HG03457 (cell line): Measurements from ENCODE around the gene SPOUT1.

Experiments
- ATAC-seq: cut with Tn5 transposase; IDR thresholded peaks from one replicate; pipeline ENCODE4 v1.9.1; 2021; ENCODE audit warnings: moderate number of reproducible peaks; ENCODE audit not compliant: unreplicated experiment

SPOUT1 gene

GRCh38 chr9:128836509-128837145 is 7.0 kb upstream of the SPOUT1 start:
- ATAC-seq: no peak

- no peak for ATAC-seq
Observed at GRCh38 chr9:128835246-128836210, 5.9 kb upstream of the SPOUT1 start.

- ATAC-seq: no peak
Observed at GRCh38 chr9:128833696-128834095, 4.1 kb upstream of the SPOUT1 start.

- ATAC-seq: no peak
Observed at GRCh38 chr9:128828719-128829452, 708 bp downstream of the SPOUT1 start.

DNA sequence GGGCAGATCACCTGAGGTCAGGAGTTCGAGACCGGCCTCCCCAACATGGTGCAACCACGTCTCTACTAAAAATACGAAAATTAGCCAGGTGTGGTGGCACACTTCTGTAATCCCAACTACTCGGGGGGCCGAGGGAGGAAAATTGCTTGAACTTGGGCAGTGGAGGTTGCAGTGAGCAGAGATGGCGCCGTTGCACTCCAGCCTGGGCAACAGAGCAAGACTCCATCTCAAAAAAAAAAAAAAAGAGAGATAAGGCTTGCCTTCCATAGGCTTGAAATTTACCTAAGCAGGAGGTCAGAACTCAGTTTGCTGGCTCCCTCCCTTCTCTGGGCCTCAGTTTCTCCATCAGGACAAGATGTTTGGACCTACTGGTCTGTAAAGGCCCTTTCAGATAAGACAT is 1.3 kb downstream of the SPOUT1 start:
- ATAC-seq: no peak

- ATAC-seq: no peak
Observed at GRCh38 chr9:128825923-128826700, 3.5 kb downstream of the SPOUT1 start.

- ATAC-seq: no peak
Observed at GRCh38 chr9:128824911-128825310, 4.7 kb downstream of the SPOUT1 start.

DNA sequence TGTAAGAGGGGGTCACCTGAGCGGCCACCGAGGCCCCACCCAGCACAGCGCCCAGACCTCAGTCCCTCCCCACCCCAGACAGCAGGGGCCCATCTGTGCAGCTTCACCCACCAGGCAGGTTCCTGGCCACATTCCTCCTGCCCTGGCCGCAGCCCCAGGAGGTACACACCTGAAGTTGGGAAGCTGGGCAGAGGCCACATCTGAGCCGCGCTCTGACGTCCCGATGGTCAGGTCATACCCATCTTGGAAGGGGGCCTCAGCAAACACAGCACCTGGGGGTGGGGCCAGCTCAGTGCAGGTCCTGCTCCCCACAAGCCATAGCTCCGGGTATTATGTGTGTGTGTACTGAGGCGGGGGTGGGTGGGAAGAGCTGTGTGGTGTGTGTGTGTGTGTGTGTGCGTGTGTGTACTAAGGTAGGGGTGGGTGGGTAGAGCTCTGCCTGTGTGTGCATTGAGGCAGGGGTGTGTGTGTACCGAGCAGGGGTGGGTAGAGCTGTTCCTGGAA is 5.6 kb downstream of the SPOUT1 start:
- ATAC-seq: no peak

GRCh38 chr9:128823362-128823902 is 6.2 kb downstream of the SPOUT1 start:
- no peak for ATAC-seq

GRCh38 chr9:128822407-128823042 is 7.1 kb downstream of the SPOUT1 start:
- no peak for ATAC-seq

- ATAC-seq: no peak
Observed at GRCh38 chr9:128821584-128822406, 7.8 kb downstream of the SPOUT1 start.

- ATAC-seq: no peak
Observed at GRCh38 chr9:128820665-128821583, 8.7 kb downstream of the SPOUT1 start.

DNA sequence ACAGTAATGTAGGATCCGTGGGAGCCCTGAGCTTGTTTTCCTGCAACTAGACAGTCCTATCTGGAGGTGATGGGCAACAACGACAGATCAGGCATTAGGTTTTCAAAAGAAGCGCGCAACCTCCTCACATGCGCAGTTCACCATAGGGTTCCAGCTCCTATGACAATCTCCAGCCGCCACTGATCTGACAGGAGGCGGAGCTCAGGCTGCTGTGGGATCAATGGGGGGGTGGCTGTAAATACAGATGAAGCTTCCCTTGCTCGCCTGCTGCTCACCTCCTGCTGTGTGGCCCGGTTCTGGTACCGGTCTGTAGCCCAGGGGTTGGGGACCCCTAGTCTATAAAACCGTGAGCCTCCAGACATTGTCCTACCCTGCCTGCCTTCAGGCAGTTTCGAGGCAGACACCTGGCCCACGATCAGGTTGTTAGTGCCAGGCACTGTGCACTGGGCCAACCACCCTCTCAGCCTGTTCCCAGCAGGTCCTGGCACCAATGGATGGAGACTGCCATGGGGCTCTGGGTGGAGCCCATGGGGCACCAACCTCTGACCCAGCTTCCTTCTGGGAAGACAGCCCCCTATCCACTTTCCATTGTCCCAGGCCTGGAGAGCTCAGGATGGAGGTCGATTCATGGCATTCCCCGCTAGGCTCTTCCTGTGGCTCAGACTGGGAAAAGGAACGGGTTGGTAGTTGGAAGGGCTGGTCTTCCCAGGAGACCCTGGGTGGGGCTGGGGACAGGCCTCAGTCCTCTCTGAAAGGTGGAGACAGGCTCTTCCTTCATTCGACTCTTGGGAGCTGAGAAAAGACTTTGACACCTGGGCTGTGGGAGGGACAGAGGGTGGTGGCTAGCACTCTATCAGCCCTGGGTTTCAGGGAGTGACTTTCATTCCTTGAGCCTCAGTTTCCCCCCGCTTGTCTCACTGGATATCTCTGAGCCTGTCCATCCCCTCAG is 9.6 kb downstream of the SPOUT1 start:
- ATAC-seq: no peak

- peak; percentile 24 for ATAC-seq
Observed at GRCh38 chr9:128818839-128819715, 10.5 kb downstream of the SPOUT1 start.

DNA sequence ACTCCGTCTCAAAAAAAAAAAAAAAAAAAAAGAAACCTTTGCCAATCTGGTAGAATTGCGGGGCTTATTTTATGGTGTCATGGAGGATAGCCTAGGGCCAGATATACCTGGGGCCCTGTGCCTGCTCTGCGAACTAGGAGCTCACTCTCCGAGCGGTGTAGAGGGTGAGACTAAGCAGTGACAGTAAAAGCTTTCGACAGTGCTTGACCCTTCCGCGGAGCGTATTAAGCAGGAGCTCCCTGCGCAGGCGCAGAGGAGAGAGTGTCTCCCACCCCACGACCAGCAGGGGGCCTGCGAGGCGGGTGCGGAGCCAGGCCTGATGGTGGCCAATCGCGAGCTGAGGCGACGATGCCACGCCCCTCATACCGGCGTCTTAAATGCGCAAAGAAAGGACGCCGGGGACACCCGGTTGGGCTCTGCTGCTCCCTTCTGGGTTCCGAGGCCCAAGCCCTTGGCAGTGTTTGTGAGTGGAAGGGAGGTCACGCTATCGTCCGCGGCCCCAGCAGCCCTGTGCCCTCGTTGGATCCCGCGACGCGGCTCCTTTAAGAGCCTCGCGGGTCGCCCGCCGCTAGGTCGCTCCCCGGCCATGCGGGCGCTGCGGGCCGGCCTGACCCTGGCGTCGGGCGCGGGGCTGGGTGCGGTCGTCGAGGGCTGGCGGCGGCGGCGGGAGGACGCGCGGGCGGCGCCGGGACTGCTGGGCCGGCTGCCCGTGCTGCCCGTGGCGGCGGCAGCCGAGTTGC is 11.3 kb downstream of the SPOUT1 start, which contains the start of gene ENDOG:
ENDOG (plus strand) TSS at position 402 of the 740 bp plus-strand sequence; CDS start at position 587, 185 bp downstream.
- peak; percentile 73 for ATAC-seq
